HG03175 (cell line): ENCODE measurements around the gene TBXA2R.

Source experiments
- ATAC-seq: cut with Tn5 transposase; IDR thresholded peaks from one replicate; pipeline ENCODE4 v1.9.1; 2021; ENCODE audit warnings: mild to moderate bottlenecking, moderate library complexity; ENCODE audit not compliant: unreplicated experiment

Gene TBXA2R

DNA sequence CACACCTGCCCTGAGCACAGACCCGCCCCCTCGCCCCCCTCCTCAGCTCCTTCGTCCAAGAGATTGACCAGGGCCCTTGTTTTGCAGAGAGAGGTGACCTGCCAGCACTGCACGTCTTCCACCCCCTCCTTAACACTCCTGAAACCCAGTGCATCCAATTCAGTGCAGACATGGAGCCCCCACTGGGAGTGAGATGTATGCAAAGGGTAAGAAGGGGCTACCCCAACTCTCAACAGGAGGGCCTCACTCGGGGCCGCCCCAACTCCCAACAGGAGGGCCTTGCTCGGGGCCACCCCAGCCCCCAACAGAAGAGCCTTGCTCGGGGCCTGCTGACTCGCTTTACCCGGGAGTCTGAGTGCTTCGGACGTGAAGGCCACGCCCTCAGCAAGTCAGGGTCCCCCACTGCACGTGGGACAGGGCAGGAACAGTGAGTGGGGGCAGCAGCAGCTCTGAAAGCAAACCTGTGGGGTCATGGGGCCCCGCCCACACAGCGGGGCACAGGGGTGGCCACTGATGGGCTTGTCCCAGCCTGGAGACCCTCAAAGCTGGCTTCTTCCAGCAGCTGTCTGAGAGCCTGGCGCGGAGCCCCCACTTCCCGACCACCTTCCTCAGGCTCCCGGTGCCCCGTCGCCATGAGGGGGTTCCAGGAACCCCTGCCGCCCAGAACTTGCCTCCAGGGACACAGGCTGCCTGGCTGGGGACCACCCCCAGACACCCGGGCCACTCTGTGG, 14.3 kb upstream of the TBXA2R start:
- ATAC-seq = no peak

DNA sequence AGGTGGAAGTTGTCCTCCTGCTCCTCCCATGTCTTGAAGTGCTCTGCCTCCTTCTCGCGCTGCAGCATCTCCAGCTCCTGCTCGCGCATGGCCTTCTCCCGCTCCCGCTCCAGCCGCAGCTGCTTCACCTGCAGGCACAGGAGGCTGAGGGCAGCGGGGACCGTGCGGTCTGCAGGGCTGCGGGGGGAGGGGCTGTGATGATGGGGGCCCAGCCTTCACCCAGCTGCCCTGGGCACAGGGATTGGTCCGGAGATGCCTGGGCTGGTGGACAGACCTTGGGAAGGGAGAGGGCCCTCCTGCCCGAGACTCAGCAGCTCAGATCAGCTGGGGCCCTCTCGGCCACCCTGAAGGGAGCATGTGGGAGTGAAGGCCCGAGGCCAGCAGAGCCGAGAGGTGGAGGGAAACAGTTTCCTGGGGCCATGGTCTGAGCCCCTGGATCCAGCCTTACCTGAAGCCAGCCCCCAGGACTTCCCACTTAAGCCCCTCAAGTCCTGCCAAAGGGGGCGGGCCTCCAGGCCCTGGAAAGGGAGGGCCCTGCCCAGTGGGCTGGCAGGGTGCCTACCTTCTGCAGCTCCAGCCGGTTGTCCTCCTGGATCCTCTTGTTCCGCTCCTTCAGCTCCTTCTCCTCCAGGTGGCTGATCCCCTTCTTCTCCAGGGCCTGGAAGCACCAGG, 13.6 kb upstream of the TBXA2R start:
- ATAC-seq = no peak

- ATAC-seq = no peak
These were observed 12.9 kb upstream of the TBXA2R start for GRCh38 chr19:3619631-3620012.

GRCh38 chr19:3618811-3619630, 12.3 kb upstream of the TBXA2R start:
- no peak for ATAC-seq

GRCh38 chr19:3618144-3618810, 11.6 kb upstream of the TBXA2R start:
- no peak for ATAC-seq

DNA sequence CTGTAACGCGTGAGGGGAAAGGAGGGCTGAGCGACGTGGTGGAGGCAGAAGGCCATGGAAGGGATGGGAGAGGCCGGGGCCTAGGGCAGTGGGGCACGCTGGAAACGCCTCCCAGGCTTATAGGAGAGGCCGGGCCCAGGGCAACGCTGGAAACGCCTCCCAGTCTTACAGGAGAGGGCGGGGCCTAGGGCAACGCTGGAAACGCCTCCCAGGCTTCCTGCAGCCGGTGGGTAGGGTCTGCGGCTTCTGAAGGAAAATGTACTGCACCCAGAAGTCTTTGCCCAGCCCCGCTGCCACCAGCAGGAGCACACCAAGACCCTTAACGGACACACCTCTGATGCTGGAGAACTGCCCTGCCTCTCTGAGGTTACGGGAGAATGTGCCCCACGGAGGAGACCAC, 10.8 kb upstream of the TBXA2R start:
- no peak for ATAC-seq

DNA sequence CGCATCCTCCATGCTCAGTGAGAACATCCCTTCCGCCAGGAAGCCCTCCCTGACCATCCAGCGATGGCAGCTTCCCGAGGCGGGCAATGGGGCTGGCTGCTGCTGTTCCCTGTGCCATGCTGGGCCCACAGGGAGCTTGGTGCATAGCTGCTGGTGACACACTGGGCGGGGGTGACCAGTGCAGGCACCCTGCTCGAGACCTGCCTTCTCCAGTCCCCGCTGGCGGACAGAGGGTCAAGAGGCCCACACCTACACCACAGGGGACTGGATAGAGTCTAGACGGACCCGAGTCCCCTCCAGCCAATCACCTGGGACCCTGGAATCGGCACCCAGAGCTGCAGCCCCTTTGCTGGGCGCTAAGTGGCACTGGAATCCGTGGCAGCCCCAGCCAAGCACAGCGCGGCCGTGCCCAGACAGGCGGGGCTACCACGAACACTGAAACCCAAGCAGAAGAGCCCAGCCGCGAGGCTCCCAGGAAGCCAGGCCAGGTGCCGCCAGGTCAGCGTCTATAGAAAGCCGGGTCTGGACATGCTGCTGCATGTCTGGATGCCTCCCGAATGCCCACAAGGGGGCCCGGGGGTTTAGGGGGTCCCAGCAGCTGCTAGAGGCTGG, 9.0 kb upstream of the TBXA2R start:
- no peak for ATAC-seq

DNA sequence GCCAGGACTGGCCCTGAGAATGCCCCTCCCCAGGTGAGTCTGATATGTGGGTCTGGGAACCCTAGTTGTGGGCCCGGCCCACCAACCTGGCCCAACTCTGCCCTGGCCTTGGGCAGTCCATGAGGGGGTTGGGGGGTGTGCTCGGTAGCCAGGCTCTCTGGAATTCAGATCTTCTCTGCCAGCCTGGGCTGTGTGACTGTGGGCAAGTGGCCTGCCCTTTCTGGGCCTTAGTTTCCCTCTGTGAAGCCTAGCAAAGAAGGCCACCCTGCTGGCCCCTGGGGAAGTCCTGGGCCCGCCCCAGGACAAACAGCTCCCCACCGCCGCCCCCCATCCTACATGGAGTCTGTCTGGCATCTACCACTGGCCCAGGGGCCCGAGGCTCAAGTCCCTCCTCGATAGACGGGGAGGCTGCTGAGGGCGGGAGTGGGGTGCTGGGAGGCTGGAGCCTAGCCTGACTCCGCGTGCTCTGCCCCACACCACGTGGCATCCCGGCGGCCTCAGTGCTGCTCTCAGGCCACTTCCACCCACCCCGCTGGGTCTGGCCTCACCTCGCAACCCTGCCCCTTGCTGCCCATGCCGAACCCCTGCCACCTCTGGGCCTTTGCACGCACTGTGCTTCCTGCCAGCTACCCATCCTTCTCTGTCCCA, 8.3 kb upstream of the TBXA2R start:
- no peak for ATAC-seq

- no peak for ATAC-seq
These were observed 7.4 kb upstream of the TBXA2R start for GRCh38 chr19:3613818-3614661.

GRCh38 chr19:3612901-3613741, 6.4 kb upstream of the TBXA2R start:
- ATAC-seq = no peak

DNA sequence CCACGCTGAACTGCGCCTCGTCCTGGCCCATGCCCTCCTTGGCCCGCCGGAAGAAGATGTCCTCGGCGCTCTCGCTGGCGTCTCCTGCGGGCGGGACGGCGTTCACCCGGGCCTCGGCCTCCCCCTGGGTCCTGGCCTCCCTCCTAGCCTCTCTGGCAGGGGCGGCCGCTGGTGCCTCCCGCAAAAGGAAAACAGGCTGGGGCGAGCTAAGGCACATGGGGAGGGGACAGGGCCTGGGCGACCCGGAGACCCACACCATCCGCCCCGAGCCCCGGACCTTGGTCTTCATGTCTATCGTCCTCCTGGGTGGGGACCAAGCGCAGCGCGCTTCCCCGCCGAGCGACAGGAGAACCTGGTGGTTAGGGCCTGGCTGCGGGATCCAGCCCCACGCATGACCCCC, 5.7 kb upstream of the TBXA2R start:
- no peak for ATAC-seq

DNA sequence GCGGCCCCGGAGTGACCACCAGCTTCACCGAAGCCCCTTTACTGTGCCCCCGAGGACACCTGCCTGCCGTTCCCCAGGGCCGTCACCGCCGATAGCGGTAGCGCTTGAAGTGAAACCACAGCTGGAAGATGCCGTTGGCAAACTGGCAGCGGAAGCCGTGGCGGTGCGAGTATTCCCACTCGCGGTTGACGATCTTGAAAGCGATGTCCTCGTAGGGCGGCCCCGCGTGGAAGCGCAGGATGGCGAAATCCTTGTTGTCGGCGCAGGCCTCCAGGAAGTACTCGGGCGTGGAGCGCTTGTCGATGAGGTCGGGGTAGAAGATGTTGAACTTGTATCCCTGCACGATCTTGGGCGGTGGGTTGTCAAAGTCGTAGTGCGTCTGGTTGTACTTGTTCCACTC, 5.2 kb upstream of the TBXA2R start:
- no peak for ATAC-seq

- ATAC-seq = no peak
These were observed 4.4 kb upstream of the TBXA2R start for GRCh38 chr19:3610745-3611717.

DNA sequence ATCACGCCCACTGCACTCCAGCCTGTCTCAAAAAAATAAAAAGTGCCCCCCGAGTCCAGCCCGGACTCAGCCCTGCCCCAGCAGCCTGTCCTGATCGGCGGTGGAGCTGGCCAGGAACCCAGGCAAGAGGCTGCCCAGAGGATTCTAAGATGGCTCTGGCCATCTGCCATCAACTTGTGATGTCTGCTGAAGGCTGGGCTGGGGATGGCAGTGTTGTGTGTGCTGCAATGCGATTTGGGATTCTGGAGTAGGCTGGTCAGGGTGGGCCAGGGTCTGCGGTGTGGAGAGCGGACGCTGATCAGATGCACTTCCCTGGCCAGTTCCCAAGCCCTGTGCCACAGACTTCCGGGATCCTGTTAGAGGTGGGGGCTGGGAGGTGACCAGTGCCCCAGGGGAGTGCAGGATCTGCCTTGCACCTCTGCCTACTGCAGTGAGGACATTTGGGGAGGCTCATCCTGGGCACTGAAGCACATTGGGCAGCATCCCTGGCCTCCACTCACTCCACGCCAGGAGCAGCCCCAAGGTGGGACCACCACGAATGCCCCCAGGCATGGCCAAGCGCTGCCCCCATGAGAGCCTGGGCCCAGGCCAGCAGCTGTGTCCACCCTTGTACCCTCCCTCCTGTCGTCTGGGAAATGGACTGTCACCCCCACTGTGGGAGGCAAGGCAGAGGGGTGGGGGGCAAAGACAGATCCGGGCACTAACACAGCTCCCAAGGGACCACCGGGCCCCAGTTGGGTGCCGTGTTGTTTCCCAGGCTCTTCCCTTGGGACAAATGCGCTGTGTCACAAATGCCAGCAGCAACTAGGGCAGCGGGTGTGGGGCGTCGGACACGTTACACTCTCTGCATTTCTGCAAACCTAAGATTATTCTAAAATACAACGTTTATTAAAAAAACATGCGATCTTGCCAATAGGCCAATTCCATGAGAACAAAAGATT, 3.4 kb upstream of the TBXA2R start:
- ATAC-seq = no peak

DNA sequence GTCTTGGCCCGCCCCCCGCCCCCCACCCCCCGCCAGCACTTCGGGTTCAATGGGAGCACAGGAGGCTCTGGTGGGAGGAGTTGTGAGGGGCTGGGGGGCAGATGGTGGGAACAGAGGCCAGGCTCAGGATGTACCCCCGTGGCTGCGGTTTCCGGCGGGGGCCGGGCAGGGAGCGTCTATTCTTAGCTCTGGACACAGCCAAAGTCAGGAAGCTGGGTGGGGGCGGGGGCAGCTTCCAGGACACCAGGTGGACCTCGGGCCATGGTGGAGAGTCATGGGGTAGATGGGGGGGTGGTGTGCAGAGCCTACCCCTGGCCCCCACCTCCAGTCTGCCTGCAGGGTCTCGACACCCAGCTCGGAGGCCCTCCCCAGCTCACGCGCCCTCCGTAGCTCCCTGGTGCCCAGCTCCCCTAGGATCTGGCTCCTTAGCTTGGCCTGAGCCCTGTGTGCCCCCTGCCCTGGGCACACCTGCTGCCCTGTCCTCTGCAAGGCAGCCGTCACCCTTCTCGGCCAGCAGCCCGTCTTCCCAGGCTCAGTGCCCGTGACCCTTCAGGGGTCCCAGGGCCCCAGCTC, 2.2 kb upstream of the TBXA2R start:
- ATAC-seq = no peak

GRCh38 chr19:3608079-3608641, 1.5 kb upstream of the TBXA2R start:
- ATAC-seq = no peak
